Inferior parietal cortex (tissue), 1 donor: ENCODE results near the gene UBE2H.
"Not testable (repeated sequence)": the region's sequence is repeated elsewhere in the genome, so short reads cannot be mapped to it uniquely, and the experiment has no call there.

Experiments
- DNase-seq: peaks from one replicate; pipeline ENCODE4 v3.0.0-alpha.2; 2016; ENCODE audit errors: extremely low spot score

Gene UBE2H

DNA sequence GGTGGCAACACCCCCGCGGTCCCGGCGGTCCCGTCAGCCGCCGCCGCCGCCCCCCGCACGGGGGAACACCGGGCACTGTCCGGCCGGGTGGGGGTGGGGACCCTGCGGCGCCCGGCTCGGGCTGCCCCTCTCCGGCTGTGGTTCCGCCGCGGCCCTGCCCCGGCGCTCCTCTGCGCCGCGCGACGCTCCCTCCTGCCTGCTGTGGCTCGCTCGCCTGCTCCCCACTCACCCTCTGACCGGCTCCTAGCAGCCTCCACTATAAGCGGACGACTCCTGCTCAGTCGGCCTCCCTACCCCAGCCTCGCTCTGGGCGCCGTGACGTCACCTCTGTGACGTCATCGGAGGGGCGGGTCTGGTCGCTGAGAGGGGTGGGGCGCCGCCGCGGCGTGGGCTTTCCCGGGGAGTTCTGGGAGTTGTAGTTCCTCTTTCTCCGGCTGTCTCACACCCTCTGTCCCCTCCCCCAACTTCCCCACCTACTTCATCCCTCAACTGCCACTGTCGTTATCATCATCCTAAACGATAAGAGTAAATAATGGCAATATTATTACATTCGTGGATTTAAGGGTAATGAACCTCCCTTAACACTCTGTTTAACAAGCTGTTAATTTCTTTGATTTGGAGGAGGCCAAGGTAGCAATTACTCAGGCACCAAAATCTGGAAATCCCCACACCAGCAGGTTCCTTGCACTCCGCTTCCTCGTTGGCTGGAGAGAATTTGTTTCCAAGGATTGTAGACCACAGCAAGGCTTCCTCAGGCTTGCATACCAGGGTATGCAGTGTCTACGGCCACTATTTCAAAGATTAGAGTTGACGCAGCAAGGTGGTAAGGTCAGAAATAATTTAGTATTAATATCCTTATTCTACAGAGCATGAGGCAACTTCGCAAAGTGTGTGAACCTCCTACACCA is at the start of gene UBE2H:
UBE2H (minus strand) TSS at position 308 of the 908 bp plus-strand sequence. CDS start 405 bp downstream, outside the sequence.
- DNase-seq: peak; percentile 95

DNA sequence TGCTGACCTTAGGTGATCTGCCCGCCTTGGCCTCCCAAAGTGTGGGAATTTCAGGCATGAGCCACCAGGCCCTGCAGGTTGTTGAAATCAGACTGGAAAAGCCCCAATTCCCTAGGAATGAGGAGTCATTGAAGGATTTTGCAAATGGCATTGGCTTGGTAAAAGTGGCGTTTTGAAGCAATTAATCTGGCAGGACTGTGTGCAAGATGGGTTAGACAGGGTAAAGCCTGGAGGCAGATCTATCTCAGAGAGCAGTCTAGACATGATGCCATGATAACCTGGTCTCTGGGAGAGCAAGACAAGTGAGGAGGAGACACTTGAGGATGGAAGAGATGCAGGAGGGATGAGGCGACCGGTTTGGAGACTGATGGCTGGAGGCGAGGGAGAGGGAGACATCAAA is 45.7 kb upstream of the UBE2H start:
- DNase-seq: no peak

DNA sequence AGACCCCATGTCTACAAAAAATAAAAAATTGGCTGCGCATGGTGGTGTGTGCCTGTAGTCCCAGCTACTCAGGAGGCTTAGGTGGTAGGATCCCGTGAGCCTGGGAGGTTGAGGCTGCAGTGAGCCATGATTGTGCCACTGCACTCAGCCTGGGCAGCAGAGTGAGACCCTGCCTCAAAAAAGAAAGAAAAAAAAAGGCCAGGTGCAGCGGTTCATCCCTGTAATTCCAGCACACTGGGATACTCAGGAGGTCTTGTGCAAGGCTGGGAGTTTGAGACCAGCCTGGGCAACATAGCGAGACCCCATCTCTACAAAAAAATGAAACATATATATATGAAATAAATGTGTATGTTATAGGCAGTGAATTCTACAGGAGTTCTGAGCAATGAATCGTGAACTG is 44.5 kb upstream of the UBE2H start:
- no peak for DNase-seq

DNA sequence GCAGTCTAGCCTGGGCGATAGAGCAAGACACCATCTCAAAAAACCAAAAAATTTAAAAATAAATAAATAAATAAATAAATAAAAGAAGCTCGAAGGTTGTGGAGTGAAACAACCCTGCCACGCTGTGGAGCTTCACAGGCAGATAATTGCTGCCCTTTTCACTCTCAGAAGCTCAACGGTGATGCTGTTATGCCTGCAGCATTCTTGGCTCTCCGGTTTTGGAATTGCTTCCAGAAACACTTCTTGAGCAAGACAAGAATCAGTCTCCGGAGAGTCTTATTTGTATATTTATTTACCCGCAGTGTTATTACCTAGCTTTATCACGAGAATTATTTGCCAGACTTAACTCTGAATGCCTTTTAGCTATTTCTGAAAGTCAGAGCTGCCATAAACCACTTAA is 40.5 kb upstream of the UBE2H start:
- DNase-seq: no peak

DNA sequence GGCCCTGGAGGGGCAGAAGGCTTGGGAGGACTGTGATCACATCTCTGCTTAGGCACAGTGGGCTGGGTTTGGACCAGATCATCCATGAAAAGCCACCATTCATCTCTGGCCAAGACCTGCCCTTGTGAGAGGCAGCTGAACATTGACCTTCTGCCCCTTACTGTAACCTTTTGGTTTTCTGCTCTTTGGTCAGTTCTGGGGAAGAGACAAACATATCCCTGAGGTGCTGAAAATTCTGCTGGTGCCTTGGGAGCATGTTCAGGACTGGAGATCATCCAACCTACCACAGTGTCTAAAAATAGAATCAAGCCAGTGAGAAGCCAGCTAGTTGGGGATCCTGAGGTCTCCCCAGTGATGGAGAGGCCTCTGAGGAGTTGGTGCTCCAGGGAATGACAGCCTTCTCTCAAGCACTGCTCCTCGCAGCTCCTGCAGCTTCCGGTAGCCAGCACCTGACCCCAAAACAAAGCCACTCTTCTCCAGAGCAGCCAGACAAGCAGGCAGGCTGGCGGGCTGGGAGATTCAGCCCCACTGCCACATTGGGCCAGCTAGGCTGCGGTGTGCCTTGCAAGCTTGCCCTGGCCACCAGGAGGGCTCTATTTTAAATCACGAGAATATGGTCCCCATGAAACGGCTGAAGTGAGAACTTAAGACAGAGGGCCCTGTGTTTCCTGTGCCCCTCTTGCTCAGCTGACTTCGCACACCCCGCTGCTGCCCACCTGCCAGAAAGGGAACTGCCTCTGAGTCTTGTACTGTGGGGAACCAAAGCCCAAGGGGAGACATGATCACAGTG is 37.8 kb upstream of the UBE2H start:
- no peak for DNase-seq

DNA sequence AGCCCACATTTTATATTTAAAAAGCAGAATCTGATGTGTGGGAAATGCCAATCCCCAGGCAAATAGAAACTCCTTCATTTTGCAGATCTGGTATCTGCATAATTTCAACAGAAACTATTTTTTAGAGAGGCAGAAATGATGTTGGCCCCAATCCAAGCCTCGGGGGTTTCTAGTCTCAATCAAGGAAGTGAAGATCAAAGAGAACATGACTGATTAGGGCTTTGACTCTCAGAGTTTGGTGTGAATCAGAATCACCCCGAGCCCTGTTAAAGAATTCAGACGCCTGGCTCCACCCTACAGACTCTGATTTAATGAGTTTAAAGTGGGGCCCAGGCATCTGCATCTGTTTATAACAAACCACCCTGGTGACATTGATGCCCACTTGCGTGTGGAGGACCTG is 36.7 kb upstream of the UBE2H start:
- DNase-seq: no peak

DNA sequence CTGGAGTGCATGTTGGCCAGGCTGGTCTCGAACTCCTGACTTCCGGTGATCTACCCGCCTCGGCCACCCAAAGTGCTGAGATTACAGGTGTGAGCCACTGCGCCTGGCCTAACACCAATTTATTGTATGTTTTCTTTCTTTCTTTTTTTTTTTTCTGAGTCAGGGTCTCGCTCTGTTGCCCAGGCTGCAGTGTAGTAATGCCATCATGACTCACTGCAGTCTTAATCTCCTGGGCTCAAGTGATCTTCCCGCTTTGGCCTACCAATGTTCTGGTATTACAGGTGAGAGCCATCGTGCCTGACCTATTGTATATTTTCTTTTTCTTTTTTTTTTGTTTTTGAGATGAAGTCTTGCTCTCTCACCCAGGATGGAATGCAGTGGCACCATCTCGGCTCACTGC is 33.8 kb upstream of the UBE2H start:
- DNase-seq: no peak

DNA sequence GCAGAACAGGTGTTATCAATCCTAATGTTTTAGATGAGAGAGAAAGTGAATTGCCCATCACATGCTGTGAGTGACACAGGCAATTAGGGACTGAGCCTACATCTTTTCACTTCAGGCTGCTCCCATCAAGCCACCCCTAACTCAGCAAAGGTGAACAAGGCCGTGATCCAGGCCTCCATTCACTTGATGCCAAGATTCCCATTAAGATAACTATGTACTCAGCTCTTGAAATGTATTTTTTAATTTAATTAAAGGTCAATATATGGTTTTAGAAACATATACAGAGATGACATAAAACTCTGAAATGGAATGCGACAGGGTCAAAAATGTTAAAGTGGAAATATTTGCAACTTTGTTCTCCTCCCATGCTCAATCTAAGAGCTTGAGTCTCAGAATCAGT is 27.9 kb upstream of the UBE2H start:
- no peak for DNase-seq

DNA sequence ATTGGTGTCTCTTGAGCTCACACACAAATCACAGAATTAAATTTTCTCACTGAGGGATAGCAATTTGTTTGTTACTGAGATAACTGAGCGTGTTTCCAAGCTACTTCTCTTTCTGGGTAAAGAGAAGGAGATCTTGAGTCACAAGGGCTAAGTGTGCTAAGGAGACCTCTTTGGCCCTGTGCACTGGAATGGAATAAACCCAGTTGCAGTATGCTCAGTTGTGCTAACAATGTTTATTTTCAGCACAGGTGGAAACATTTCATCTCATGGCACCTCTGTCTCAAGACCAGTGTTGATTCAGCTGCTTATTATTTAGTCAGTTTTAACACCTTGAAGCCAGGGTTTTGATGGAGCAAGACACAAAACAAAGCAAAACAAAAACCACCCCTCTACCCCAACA is 22.5 kb upstream of the UBE2H start:
- DNase-seq: no peak

DNA sequence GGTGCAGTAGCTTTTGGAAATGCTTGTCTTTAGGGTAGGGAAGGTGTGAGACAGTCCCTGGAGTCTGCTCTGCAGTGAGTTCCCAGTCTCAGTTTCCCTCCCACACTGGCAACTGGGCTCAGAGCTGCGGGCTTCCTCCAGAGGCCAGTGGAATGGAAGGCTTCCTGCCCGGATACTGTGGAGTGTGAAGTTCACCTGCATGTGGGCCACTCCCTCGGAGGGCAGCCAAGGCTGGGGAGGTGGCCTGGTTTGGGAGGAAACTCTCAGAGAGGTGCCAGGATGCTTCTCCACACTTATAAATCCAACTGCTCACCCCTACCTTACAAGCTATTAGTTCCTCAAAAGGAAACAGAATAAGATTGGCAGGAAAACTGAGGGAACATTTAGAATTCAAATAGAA is 18.1 kb upstream of the UBE2H start:
- no peak for DNase-seq

DNA sequence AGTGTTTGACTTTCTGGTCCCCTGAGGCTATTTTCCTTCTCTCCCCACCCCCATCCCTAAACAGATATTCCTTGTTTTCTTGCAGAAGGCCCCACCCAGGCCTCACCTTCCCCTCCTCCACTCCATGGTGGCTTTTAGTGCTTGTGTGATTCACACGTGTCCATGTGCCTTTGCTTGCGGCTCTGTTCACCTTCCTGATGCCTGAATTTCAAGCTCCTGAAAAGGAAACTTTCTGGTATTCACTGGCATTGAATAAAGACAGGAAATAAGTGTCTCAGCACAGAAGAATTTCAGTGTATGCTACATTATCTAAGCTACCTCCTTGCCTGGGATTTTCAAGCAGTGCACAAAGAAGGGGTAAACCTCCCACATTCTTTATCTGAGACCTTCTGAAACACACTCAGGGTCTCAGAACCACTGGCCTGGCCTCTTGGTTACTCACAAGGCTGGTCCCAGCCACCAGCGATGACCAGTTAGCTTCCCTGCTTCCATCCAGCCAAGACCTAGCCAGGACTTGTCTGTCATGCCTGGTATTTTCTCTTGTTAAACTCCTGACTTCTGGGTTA is 17.2 kb upstream of the UBE2H start:
- DNase-seq: no peak

DNA sequence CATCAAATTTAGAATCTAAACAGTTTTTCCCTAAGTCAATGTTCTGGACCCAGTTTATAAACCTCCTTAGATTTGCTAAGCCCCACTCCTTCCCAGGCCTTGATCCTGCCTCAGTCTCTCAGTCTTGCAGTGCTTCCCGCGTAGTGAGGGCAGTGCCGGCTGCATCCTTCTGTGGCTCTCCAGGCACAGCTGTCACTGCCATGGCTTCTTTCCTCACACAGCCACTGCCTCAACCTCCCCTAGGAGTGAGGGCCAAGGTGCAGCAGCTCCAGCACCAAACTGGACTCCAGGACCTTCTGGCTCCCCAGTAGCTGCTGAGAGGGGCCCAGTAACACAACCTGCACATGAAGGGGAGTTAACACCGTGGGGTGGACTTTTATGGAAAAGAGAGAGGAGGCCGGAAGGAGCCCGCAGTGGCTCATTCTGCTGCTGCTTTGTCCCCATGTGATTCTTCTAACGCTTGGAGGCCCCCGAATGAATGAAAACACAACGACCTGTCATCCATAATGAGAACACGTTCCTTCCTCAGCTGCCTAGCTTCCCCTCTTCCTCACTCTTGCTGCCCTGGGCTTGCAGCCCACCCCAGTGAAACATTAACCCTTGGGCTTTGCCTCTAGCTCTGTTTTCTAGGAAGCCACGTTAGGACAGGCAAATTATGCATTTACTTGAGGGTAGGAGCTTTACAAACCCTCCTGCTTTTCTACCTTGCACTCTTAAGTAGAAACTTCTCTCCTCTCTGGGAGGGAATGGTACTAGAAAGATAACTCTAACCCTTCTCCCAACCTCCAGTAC is 16.0 kb upstream of the UBE2H start:
- no peak for DNase-seq

DNA sequence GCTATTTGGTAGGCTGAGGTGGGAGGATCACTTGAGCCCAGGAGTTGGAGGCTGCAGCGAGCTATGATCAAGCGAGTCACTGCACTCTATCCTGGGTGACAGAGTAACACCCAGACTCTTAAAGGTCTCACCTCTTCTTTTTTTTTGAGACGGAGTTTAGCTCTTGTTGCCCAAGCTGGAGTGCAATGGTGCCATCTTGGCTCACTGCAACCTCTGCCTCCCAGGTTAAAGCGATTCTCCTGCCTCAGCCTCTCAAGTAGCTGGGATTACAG is 7.4 kb upstream of the UBE2H start:
- DNase-seq: not testable (repeated sequence)

DNA sequence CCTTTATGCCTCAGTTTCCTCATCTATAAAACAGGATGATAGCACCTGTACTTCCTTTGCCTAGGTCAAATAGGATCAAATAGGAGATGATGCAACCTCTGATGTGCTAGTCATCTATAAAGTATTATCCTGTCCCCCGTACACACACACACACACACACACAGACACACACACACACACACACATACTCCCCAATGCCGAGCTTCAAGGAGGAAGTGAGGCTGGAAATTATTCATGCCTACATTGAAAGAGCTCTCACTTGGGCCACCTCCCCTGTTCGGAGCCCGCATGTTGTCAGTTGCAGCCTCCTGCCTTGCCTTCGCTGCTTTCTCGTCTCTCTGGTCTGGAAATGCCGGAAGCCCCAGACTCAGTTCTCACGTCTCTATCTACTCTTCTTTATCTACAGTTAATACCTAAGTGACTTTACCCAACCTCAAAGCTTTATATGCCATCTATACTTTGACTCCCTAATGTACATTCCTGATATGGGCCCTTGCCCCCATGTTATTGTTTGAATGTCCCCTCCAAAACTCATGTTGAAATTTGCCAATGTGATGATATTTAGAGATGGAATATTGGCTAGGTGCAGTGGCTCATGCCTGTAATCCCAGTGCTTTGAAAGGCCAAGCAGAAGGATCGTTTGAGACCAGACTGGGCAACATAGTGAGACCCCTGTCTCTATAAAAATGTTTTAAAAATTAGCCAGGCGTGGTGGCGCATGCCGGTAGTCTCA is 6.9 kb upstream of the UBE2H start:
- DNase-seq: no peak

DNA sequence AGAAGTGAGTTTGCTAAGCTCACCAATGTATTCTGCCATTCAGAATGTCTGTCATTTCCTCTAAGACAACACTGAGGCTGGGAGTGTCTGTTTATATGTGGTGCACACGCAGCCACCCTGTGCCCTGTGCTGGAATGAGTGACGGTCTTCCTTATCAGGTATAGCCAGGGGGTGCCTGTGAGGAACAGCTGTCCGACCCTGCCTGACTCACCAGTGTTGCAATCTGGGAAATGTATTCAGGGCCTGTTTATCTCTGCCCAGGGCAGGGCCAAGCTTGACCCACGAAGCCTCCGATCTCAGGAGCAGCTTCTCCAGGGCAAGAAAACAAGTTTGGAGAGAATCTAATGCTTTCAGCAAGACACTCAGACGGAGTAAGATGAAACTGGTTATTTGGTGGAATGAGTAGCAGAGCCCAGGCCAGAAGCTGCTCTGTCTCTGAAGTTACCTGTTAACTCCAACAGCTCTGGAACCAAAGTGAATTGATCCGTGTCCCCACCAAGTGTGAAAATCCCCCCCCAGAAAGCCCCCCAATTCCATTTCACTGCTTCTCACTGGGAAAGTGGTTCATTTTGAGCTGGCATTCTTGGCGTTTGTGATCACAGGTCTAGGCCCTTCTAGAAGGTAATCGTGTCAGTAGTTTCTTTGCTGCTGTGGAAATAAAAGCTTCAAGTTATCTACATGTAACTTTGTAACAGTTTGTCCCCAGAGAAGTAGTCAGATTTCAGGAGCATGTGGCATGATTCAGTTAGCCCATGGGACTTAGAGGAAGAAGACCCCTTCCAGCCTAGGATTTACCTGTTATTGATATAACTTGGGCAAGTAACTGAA is 6.1 kb upstream of the UBE2H start:
- DNase-seq: peak; percentile 47

DNA sequence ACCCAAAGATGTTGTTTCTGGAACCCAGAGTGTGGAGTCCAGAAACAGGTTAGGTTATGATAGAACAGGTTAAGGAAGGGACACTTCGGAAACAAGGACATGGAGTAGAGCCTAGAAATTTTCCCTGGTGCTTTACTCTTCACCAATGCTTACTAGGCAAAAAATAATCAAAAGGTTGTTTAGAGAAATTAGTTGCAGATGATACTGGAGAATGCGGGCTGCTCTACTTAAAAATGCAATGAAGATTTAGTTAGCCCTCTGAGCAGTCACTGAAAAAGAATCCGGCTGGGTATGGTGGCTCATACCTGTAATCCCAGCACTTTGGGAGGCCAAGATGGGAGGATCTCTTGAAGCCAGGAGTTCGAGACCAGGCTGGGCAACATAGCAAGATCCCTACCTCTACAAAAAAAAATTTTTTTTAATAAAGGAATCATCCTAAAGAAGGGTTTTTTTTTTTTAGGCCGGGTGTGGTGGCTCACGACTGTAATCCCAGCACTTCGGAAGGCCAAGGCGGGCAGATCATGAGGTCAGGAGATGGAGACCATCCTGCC is 3.3 kb upstream of the UBE2H start:
- DNase-seq: no peak

DNA sequence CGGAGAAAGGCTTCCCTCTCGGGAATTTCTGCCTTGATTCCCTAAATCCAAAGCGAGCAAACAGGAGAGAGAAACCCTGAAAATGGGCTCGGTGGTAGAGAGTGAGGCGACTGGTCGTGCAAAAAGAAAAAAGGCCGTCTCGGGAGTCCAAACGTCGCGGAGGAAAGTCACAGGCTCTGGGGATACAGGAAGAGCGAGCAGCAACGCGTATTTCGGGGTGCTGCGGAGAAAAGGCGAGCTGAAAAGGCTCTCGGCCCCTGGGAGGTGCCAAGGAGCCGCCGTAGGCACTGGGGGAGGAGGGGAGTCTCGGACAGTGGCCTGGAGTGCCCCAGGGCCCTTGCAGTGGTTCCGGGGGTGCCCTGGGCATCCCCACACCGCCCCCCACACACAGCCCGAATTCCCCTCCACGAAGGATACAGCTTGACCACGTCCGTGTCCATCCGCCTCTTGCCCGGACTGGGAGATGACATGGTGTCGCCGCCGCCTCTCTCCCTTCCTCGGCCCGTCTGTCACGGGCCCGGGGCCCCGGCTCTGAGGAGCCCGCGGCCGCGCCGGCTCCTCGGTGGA is 591 bp downstream of the UBE2H start:
- DNase-seq: peak; percentile 63

DNA sequence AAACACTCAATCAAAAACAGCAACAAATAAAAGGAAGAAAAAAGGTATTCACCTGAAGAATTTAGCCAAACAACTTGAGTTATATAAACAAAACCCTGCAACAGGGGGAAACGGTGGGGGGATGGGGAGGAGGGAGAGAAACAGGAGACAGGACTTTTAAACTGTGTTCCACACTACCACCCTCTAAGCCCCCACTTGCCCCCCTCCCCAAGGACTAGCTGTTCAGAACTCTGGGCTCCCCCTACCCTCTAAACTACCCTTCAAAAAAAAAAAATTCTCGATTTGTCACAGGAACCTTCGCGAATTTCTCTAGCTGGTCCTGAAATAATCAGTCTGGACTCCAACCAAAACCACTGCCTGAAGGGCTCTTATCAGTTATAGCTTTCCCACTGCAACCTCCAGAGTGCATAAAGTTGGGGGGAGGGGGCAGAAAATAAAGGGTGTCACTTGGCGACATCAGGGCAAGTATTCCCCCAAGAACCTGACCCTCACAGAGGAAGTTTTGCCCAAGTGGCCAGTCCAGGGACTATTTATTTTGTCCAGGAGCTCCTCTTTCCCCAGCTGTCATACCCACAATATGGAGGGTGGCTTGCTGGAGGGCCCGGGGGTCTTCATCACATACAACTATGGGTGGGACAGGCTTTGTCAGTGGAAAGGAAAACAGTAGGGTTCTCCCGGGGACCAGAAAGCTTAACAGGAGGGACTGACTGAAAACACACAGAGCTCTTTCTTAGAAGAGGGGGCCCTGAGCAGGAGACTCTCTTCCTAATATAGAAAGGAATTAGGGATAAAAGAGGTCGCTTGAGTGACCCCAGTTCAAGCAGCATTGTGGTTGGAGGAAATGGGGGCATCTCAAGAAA is 1.3 kb downstream of the UBE2H start:
- no peak for DNase-seq

DNA sequence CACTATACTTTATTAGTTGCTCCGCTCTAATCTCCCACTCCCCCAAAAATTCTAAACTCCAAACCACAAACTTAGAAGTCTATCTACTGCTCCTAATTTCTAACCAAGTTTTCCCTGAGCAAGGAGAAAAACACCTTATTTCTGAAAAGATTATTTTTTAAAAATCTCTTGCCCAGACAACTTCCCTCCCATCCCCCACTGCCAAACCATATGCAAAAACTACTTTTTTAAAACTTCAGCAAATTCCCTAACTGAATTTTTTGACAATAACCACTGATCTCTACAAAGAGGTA is 1.9 kb downstream of the UBE2H start:
- DNase-seq: no peak
